Right kidney (tissue), 1 donor: Measurements from ENCODE around the gene CLIC4.

Experiments used
- DNase-seq: peaks from one replicate; pipeline ENCODE4 v3.0.0-alpha.2; 2016

CLIC4 gene

DNA sequence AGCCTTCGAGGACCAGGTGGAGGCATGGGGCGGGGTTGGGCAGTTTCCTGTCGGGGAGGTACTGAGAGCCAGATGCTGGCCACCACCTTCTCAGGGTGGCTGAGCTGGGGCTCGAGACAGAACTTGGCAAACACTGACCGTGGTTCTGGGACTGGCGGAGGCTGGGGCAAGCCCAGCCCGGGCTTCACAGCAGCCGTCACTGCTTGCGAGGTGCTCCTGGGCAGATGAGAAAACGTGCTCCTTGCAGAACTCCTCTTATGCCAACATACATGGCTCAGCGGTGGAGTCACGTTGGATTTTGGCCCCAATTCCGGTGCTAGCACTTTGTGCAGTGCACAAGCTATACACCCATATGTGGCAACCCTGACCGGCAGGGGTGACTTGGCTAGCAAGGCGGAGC is 115.6 kb downstream of the CLIC4 start:
- DNase-seq: no peak

DNA sequence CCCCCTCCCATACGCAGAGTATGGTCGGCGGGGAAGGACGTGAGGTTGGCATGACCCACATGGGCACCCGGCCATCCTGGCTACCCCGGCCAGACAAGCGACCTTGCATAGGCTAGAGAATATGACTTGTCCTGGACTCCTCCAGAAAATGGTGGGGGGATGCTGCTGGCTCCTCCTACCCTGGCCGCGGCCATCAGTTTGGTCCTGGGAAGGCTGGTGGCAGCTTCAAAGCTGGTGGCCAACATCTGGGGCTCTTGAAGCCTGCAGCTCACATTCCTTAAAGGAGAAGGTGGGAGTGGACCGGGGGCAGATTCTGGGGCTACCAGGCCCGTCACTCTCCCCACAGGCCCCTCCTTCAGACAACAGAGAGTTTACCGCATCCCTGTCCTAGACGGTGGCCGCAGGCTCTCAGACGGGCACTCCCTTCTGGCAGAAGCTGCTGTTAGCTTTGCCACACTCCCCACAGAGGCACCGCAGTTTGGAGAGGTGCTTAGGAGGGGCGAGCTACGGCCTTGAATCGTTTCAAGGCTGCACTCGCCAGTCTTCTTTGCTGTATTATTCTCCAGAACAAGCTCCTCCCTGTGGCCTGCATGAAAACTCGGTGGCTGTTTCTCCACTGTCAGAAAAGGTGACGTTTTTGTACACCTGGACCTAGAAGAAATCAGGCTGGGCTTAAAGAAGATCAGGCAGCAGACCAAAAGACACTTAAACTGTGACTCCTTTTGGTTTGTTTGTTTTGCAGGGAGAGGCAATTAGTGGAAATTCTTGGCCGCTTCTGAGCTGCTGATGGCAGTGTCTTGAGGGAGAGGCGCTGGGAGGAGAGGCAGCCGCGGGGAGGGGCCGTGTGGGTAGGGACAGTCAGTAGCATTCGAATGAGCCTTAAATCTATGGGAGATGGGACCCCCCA is 116.8 kb downstream of the CLIC4 start:
- no peak for DNase-seq

DNA sequence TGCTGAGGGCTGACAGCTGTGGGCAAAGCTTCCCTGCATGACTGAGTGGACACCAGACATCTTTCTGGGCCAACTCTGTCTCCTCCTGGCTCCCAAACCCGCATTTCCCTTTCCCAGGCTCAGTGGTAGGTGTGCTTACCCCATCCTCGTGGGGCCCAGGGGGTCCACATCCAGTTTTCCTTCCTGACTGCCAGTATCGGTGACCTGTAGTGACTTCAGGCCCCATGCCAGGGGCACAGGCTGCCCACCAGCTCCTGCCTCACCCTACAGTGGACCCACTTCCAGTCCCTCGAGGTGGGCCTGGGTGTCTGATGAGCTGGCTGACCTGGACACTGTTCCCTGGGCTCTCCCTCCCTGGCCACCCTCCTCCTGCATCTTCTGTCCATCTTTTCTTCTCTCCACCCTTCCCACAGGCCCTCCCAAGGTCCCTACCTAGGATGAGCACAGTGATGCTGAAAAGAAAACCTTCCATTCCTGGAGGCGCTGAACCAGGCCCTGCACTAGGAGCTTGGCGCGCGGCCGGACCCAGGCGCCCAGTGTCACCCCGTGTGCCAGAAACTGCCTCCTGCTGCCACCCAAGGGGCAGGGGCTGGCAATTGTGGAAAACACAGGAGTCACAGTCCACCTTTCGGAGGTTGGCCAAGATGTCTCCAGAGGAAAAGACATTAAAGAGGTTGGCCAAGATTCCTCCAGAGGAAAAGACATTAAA is 117.7 kb downstream of the CLIC4 start:
- DNase-seq: no peak

DNA sequence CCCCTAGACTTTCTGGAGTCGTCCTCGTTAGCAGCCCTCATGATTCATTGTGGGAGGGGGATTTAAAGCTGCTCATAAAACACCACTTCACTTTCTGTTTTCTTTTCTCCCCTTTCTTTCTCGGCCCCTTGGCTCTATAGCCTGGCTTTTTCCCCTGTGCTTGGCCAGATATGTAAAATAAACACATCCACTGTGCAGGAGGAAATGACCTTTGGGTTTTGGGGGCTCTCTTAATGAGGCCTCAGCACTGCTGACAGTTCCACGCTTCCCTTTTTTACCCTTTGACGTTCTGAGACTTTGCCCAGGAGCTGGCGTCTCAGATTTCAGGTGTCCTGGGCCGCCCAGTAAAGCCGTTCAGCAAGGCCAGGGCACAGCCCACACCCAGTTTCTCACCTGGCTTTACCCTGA is 119.1 kb downstream of the CLIC4 start:
- DNase-seq: no peak

DNA sequence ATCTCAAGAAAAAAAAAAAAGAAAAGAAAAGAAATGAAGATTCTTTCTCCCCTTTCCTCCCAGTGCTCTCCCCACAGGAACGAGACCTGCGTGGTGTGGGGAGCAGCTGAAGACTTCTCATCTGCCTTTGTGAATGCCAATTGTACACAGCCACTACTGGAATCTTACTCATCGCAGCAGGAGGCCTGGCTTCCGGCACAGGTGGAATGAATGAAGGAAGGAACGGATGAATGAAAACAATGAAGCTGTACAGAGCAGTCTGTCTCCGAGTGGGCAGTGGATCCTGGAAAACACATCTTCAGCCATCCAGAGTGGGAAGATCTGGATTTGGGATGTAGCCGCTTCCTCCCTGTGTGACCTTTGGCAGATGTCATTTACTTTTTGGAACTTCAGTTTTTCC is 119.9 kb downstream of the CLIC4 start:
- DNase-seq: no peak

DNA sequence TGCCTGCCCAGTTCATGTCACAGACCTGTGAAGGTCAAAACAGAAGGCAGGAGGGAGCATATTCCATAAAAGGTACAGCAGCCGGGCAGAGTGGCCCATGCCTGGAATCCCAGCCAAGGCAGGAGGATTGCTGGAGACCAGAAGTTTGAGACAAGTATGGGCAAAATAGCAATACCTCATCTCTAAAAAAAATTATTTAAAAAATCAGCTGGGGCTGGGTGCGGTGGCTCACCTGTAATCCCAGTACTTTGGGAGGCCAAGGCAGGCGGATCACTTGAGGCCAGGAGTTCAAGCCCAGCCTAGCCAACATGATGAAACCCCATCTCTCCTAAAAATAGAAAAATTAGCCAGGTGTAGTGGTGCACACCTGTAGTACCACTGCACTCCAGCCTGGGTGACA is 120.3 kb downstream of the CLIC4 start:
- DNase-seq: no peak

DNA sequence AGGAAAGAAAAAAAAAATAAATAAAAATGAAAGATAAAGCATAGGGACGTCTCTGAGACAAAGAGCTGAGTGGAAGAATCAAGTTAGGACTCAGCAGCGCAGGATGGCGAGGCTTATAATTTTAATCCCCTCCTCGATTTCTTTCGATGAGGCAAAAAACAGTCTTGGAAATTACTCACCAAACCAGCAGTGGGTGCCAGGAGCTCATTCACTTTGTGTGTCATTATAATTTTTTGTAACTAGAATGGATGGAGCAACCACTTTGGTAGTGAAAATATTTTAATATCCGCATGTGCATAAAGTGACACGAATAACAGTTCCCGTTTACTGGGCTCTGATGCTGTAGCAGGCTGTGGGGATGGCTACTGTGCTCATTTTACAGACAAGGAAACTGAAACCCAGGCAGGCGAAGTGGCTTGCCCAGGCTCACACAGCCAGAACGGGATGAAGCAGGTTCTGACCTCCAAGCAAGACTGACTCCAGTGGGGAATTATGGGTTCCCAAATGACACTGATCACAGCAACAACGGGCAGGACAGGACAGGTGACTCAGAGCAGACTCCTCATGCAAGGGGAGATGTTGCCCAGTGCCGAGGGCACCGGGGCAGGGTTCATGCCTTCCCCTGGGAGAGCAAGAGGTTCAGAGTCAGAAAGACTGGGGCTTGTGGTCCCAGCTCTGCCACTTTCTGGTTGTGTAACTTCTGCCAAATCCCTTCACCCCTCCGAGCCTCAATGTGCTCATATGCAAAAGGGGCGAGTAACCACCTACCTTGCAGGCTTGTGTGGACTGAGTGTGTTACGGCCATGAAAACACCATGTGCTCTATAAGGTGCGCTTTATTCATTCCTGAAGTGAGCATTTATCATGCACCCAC is 121.2 kb downstream of the CLIC4 start:
- no peak for DNase-seq

DNA sequence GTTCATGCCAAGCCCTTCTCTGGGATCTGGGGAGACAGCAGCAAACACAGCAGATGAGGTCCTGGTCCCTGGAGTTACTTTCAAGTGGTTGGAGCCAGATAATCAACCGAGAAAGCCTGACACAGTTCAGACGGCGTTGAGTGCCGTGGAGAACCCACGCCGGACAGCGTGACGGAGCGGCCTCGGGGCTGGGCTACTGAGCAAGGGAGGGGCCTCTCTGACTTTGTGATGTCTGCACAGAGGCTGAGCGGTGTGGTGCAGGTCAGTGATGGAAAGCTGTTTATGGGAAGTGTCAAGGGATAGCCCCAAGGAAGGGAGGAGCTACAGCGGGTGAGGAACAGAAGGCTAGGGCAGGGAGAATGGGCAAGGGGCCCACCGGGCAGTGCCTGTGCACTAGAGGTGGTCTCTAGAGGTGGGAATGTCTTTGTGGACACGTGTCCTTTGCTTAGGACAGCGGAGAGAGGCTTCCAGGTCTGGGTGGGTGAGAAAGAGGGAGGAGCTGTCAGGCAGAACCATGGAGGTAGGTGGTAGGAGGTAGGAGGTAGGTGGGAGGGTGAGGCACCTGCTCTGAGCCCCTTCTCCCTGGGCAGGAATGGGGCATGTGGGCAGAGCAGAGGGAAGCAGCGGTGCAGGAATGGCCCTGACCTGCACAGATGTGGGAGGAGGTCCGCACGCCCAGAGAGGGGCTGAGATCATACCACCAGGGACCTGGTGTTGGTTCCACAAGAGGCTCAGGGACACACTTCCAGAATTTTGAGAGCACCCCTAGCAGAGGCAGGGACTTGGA is 122.0 kb downstream of the CLIC4 start:
- no peak for DNase-seq

DNA sequence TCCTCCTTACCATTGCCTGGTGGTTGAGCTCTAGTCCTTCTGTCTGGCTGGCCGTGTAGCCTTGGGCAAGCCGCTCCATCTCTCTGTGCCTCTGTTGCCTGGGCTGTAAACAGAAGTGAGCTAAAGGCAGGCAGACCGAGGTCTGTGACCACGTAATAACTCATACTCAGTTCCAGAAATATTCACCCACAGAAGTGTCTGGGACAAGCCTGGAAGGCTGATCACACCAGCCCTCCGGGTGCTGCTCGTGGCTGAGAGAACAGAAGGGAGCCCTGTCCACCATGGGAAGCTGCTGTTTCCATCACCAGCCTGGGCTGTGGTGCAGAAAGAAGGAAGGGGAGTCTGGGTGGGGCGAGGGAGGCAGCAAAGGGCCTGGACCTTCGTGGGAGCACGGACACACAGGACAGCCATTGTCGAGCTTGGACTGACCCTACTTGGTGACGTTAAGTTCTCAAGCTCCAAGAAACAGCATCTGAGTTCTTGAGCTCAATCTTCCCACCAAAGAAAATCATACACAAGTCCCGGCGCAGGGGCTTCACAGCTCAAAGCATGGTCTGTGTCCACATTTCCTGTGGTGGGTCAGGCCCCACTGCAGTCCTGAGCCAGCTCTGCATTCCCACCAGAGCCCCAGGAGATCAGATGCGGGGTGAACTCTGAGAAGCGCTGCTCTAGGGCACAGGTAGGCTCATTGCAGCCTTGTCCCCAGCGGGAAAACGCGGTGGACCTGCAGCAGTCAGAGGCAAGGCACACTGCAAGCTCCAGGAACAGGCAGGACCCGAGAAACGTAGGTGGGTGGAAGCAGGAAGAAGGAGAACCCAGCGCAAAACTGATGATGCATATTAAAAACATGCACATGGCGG is 123.0 kb downstream of the CLIC4 start:
- no peak for DNase-seq

DNA sequence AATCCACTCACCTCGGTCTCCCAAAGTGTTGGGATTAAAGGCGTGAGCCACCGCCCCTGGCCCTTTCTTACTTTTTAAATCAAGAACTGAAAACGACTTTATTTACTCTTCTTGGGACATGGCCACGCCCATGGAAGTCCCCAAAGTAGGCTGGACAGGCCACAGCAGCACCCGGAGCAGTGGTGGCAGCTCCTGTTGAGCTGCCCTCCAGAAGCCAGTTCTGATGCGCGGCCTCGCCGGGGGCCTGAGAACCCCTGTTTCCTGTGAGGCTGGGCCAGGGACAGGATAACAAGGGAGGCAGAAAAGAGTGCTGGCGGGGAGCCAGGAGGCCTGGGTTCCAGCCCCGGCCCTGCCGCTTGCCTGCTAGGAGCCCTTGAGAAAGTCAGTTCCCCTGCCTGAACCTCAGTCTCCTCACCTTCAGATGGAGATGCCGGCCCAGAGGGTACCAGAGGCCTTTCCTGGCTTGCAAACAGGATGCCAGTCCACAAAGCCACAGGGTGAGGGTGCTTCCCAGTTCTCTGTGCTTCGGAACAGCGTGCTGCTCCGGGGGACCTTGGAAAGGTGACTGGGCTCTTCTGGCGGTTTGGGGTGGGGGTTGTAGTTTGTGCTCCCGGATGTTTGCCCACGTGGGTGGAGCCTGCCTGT is 125.4 kb downstream of the CLIC4 start:
- DNase-seq: no peak

DNA sequence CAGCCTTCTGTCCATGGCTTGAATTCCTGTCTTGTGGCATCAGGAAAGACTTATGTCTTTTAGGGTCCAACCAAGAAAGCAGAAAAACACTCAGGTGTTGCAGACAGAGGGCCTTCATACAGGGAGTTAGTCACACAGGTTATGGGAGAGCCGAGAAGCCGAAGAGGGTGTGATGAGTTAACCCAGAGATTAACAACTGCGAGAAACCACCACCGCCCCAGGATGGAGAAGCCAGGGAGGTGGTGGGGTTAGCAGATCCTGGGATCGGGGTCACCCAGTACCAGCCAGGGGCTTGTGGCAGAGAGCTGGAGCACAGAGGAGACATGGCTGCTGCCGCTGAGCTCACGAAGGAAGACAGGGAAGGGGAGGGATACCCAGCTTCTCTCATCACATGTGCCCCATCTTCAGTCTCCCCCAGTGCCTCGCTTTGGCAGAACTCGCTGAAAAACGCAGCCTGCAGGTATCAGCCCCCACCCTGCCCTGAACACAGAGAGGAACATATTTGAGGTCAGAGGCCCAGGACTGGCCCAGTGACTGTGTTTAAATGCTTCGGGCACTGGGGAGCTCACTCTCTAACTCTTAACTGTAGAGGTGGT is 126.2 kb downstream of the CLIC4 start:
- DNase-seq: no peak

DNA sequence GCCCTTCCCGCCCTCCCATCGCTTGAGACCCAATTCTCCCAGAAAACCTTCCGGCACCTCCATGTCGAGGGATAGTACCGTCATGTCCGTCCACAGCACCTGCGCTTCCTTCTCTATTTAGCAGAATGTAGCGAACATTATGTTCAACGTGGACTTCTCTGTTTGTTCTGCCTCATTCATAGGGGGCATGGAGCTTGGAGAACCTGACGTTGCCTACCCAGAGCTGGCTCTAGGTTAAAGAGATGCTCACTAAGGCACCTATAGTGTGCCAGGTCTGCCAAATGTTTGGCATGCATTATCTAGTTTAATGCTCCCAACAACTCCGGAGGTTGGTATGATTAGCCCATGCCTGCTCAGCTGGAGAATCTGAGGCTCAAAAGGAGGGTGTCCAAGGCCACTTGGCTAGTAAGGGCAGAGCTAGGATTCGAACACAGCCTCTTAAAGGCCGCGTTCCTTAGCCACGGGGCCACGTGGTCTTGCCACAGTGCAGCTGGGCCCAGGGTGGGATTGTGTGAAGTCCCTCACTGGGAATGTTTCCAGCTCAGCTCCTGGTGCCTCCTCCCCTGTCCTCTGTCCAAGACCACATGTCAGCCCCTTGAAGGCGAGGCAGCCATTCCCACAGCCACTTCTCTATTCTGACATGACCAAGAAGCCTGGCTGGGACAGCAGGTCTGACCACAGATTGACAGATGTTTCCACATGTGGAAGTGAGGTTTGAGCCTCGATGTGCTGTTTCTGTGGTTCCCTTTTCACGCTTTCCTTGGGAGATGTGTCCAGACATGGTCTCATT is 127.0 kb downstream of the CLIC4 start:
- DNase-seq: no peak

DNA sequence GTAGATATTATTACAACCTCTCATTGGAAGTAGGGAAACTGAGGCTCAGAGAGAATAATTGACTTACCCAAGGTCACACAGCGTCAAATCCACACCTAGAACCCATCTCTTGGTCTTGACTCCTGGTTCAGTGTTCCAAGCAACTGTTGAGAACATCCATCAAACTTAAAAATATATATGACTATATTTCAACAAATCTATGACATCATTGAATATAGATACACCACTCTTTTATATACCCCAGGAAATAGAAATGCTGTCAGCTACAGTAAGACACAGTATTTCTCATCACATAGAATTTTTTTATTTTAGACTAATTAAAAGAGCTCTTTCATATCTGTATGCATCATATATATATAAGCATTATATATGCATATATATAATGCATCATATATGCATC is 127.9 kb downstream of the CLIC4 start:
- DNase-seq: no peak

DNA sequence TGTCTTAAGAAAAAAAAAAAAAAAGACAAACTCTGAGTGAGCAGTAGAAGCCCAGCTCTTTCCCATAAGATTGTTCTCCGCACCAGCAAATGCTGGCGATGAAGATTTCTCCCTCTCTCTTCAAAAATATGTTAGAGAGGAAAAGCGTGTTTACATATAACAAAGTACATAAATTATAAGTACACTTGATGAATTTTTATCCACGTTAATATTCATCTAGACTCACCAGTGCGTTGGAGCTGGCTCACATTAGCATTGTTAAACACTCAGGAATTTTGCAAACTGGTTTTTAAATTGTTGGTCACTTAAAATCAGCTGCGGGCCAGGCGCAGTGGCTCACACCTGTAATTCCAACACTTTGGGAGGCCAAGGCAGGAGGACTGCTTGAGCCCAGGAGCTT is 128.8 kb downstream of the CLIC4 start:
- DNase-seq: no peak

DNA sequence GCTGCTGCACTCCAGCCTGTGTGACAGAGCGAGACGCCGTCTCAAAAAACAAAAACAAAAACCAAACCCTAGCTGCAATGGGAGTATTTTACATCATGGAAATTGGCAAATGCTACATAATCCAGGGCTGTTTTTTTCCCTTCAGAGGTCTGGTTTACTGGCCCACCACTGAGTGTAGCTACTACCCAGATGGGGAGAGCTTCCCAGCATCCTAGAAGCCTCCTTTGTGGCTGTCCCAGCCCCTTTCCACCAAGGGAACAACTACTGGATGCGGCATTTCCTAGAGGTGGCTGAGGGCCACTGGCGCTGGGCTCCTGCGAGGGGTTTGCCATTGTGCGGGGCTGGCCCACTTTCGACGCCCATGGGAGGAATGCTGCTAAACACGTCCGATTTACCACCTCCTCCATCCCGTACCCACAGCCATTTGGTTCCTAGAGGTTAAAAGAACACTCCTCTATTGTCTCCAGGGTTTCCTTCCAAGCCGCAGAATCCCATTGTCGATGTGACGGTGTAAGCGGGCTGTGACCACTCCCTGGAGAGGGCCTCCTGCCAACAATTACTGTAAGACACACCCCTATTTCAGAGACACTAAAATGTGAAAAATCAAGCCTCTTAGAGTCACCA is 129.5 kb downstream of the CLIC4 start:
- DNase-seq: no peak

DNA sequence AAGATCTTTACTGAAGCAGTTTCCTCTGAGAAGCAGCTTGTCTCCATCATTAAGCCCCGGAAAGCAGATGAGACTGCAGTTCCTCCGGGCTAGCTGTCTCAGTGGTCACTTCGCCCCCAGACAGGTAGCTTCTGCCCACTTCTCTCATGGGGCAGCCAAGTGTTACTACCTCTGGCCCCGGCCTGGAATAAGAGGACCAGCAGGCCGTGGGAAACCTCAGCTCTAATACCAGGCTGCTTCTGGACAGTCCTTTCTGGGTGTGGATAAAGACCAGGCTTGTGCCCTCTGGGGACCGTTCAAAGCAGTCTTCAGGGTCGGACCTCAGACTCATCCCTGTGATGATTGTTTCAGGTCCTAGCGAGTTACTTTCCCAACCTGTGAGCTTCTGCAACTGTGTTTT is 130.0 kb downstream of the CLIC4 start:
- DNase-seq: no peak

DNA sequence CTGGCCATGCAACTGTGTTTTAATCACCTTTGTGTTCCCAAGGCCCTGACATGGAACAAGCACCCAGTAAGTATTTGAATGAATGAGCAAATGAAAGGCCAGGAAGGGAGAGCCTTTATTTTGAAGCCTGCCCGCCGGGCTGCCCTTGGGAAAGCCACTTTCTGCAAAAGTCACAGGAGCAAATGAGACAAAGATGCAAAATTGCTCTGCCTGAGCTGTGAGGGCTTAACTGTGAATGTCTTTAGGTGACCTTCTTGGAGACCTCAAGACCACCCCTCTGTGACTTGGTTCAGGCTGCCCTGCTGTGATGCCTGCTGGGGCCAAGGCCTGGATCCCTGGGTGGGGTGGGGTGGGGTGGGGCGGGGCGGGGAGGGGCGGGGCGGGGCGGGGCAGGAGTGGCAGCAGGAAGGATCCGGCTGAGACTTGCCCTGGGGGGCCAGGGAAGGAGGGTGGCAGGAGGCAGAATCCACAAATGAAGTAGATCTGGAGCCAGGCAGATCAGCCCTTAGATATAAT is 130.8 kb downstream of the CLIC4 start:
- no peak for DNase-seq

DNA sequence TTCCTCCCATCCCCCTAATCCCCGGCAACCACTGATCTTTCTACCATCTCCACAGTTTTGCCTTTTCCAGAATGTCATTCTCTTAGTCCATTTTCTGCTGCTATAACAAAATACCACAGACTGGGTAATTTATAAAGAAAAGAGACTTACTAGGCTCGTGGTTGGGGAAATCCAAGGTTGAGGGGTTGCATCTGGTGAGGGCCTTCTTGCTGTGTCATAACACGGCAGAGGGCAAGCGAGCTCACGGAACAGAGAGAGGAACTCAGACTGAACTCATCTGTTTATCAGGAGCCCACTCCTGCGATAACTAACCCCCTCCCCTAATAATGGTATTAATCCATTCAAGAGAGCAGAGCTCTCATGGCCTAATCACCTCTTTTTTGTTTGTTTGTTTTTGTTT is 132.8 kb downstream of the CLIC4 start:
- DNase-seq: no peak
